HepG2 (cell line): ENCODE results near the gene MTG1. TPM values are rescaled to one million over a fixed set of nuclear protein-coding genes. Genes with fewer than 3 reads are reported as not detected.

Experiments used
- ATAC-seq: fragments of 200-7000 bp; cut with Tn5 transposase; 3 replicates; pipeline ENCODE4 v1.9.1; 2020; ENCODE audit warnings: mild to moderate bottlenecking, moderate library complexity
- BruUV-seq: library from RNA; stranded (reverse); fragments of 400-500 nt; replicated peaks from 2 replicates; lab custom pipeline; 2021; lab: Mats Ljungman, UMichigan
- CTCF ChIA-PET: fragments of 300-600 bp; formaldehyde crosslinking; extraction: SDS; loops from one replicate; lab custom pipeline; 2021; ENCODE audit warnings: low total read pairs, inconsistent platforms, low intra/inter-chr PET ratio; lab: Yijun Ruan, JAX
- POLR2A ChIA-PET: fragments of 350-600 bp; sonication (Branson Sonifier 250); formaldehyde crosslinking; loops from one replicate; lab custom pipeline; 2020; ENCODE audit warnings: antibody characterized with exemption, inconsistent platforms; lab: Yijun Ruan, JAX
- DNase-seq: peaks from one replicate; pipeline ENCODE4 v3.0.0-alpha.2; 2015; ENCODE audit warnings: low spot score
- FAIRE-seq: peaks from 3 replicates; lab custom pipeline; 2011; peaks lifted over from hg19 to GRCh38; lab: Jason Lieb, UNC
- H2AFZ ChIP-seq: one replicate; pipeline ENCODE4 v1.6.1; 2011; ENCODE audit warnings: low read length, inconsistent platforms
- H3K27ac ChIP-seq: fragments of 300-600 bp; 3 replicates; pipeline ENCODE4 v1.8.0; 2011; ENCODE audit warnings: mixed run types, mild to moderate bottlenecking, mixed read lengths, low read length, inconsistent platforms; ENCODE audit not compliant: insufficient read depth; ENCODE audit errors: extremely low read length
- H3K27me3 ChIP-seq, 2 experiments: fragments of 200-600 bp in 1 of 2; 2 replicates in 1 of 2; 3 replicates in 1 of 2; pipeline versions ENCODE4 v1.6.0 to v1.8.0; 2011; ENCODE audit warnings: low read length in 2 of 2, mild to moderate bottlenecking in 2 of 2, moderate library complexity in 2 of 2, inconsistent platforms in 1 of 2; ENCODE audit not compliant: insufficient read depth in 2 of 2, control insufficient read depth in 1 of 2
- H3K36me3 ChIP-seq, 2 experiments: fragments of 200-600 bp in 1 of 2; replicated peaks in 1 of 2; 2 replicates in 1 of 2; 3 replicates in 1 of 2; pipeline versions ENCODE4 v1.5.1 to v1.8.0; 2011; ENCODE audit warnings: low read length in 2 of 2, inconsistent platforms in 1 of 2; ENCODE audit not compliant: insufficient read depth in 2 of 2, control insufficient read depth in 1 of 2
- H3K4me1 ChIP-seq: 2 replicates; pipeline ENCODE4 v1.5.1; 2012; ENCODE audit warnings: low read length, inconsistent platforms; ENCODE audit not compliant: insufficient read depth
- H3K4me2 ChIP-seq: 2 replicates; pipeline ENCODE4 v1.6.0; 2011; ENCODE audit warnings: low read depth, low read length, inconsistent platforms
- H3K4me3 ChIP-seq, 3 experiments: fragments of 200-600 bp in 1 of 3; sonication (generic), shearing (Covaris generic) in 1 of 3; replicated peaks in 1 of 3; 2 replicates each; pipeline ENCODE4 v1.5.1; 2011 to 2016; ENCODE audit warnings: low read length in 3 of 3, inconsistent platforms in 2 of 3, low read depth in 2 of 3, mild to moderate bottlenecking in 2 of 3, control low read depth in 1 of 3, mixed read lengths in 1 of 3; ENCODE audit not compliant: insufficient read depth in 1 of 3
- H3K79me2 ChIP-seq: one replicate; pipeline ENCODE4 v1.6.1; 2011; ENCODE audit warnings: low read length, inconsistent platforms; ENCODE audit not compliant: insufficient read depth
- H3K9ac ChIP-seq: 2 replicates; pipeline ENCODE4 v1.6.0; 2011; ENCODE audit warnings: mild to moderate bottlenecking, low read depth, low read length, inconsistent platforms; ENCODE audit not compliant: insufficient read depth
- H3K9me3 ChIP-seq: 2 replicates; pipeline ENCODE4 v1.5.1; 2012; ENCODE audit warnings: mild to moderate bottlenecking, low read length
- H4K20me1 ChIP-seq: 2 replicates; pipeline ENCODE4 v1.6.0; 2011; ENCODE audit warnings: inconsistent platforms, mild to moderate bottlenecking, low read length, moderate library complexity; ENCODE audit not compliant: insufficient read depth
- ASH2L ChIP-seq: fragments of 300-600, 200-600 bp; sonication (generic); IDR thresholded peaks from 2 replicates; pipeline ENCODE4 v1.7.0; 2017; ENCODE audit warnings: low read depth, mild to moderate bottlenecking, moderate library complexity, mixed read lengths, low read length; ENCODE audit not compliant: insufficient read length
- GATA4 ChIP-seq: sonication (generic); IDR thresholded peaks from 2 replicates; pipeline ENCODE4 v1.6.1; 2016; ENCODE audit warnings: antibody characterized with exemption, low read depth, borderline replicate concordance
- HNF1B ChIP-seq: sonication (generic); formaldehyde crosslinking; IDR thresholded peaks from 2 replicates; pipeline ENCODE4 v1.5.1; 2020; ENCODE audit warnings: mild to moderate bottlenecking, moderate library complexity, missing genetic modification reagents
- KDM5B ChIP-seq: sonication (generic); formaldehyde crosslinking; IDR thresholded peaks from 2 replicates; pipeline ENCODE4 v1.4.0; 2020; ENCODE audit warnings: missing genetic modification reagents, mild to moderate bottlenecking, borderline replicate concordance
- RFX1 ChIP-seq: fragments of 450-650 bp; IDR thresholded peaks from 2 replicates; pipeline ENCODE4 v1.6.1; 2017
- RXRA ChIP-seq: sonication (generic); formaldehyde crosslinking; IDR thresholded peaks from 2 replicates; pipeline ENCODE4 v1.5.1; 2020; ENCODE audit warnings: missing genetic modification reagents
- TBX2 ChIP-seq: sonication (generic); formaldehyde crosslinking; IDR thresholded peaks from 2 replicates; pipeline ENCODE4 v1.5.0; 2020; ENCODE audit warnings: missing genetic modification reagents, mild to moderate bottlenecking, borderline replicate concordance
- THAP11 ChIP-seq: IDR thresholded peaks from 2 replicates; pipeline ENCODE4 v1.6.1; 2016; ENCODE audit warnings: missing biosample characterization, missing genetic modification reagents
- TRAFD1 ChIP-seq: sonication (generic); formaldehyde crosslinking; IDR thresholded peaks from 2 replicates; pipeline ENCODE4 v1.5.1; 2020; ENCODE audit warnings: missing genetic modification reagents, mild to moderate bottlenecking, borderline replicate concordance
- YEATS2 ChIP-seq: sonication (generic); formaldehyde crosslinking; IDR thresholded peaks from 2 replicates; pipeline ENCODE4 v1.4.0; 2020; ENCODE audit warnings: missing genetic modification reagents, borderline replicate concordance
- ZNF101 ChIP-seq: sonication (generic); formaldehyde crosslinking; IDR thresholded peaks from 2 replicates; pipeline ENCODE4 v1.4.0; 2020; ENCODE audit warnings: mild to moderate bottlenecking, low read depth, missing genetic modification reagents, borderline replicate concordance
- ZNF468 ChIP-seq: sonication (generic); formaldehyde crosslinking; IDR thresholded peaks from 2 replicates; pipeline ENCODE4 v1.8.0; 2022; ENCODE audit warnings: mild to moderate bottlenecking, moderate library complexity, missing genetic modification reagents
- ZNF501 ChIP-seq: sonication (generic); formaldehyde crosslinking; IDR thresholded peaks from 2 replicates; pipeline ENCODE4 v1.5.1; 2020; ENCODE audit warnings: mild to moderate bottlenecking, moderate library complexity, missing genetic modification reagents
- ZNF552 ChIP-seq: sonication (generic); formaldehyde crosslinking; IDR thresholded peaks from 2 replicates; pipeline ENCODE4 v1.9.0; 2022; ENCODE audit warnings: missing genetic modification reagents, mild to moderate bottlenecking, borderline replicate concordance
- ZNF710 ChIP-seq: sonication (generic); formaldehyde crosslinking; IDR thresholded peaks from 2 replicates; pipeline ENCODE4 v1.5.0; 2020; ENCODE audit warnings: mild to moderate bottlenecking, missing genetic modification reagents, borderline replicate concordance
- ZNF75D ChIP-seq: sonication (generic); formaldehyde crosslinking; IDR thresholded peaks from 2 replicates; pipeline ENCODE4 v1.8.1; 2023; ENCODE audit warnings: missing genetic modification reagents, mild to moderate bottlenecking, borderline replicate concordance
- ZNF816 ChIP-seq: sonication (generic); formaldehyde crosslinking; IDR thresholded peaks from 2 replicates; pipeline ENCODE4 v1.8.0; 2022; ENCODE audit warnings: missing genetic modification reagents, mild to moderate bottlenecking, borderline replicate concordance
- ZNF883 ChIP-seq: sonication (generic); formaldehyde crosslinking; IDR thresholded peaks from 2 replicates; pipeline ENCODE4 v1.5.1; 2020; ENCODE audit warnings: mild to moderate bottlenecking, missing genetic modification reagents; ENCODE audit errors: not compliant biosample characterization
- WGBS: methylation state at CpG from one replicate; pipeline ENCODE4 v1.1.6; 2017; ENCODE audit warnings: low lambda C conversion rate; 5-methylcytosine and 5-hydroxymethylcytosine counted together
- in situ Hi-C: cut with HindIII; loops from 2 replicates; pipeline ENCODE4 v1.10.0; 2017; ENCODE audit warnings: low pct_unique_long_range_greater_than_20kb; ENCODE audit not compliant: extremely low pct_ligation_motif_present
- intact Hi-C: fragments of 100-400 bp; cut with micrococcal nuclease; formaldehyde crosslinking; loops from one replicate; pipeline ENCODE4 v1.10.0; 2022; ENCODE audit not compliant: unreplicated experiment
- polyA plus RNA-seq, 8 experiments: library from polyadenylated mRNA; depleted of rRNA in 3 of 8; stranded (reverse) in 7 of 8; unstranded in 1 of 8; fragments of >200 nt; fragmentation: Illumina TruSeq in 4 of 8; extraction: Trizol in 4 of 8; gene quantifications; 2 replicates each; pipeline versions ENCODE4 v1.2.1 to v1.2.3, GENCODE V29; 2011 to 2016; ENCODE audit warnings: low read depth in 4 of 8, missing spikeins in 1 of 8, mixed read lengths in 1 of 8; ENCODE audit not compliant: insufficient read depth in 1 of 8
- total RNA-seq, 5 experiments: library from RNA; depleted of rRNA; stranded (reverse); fragments of >200 nt; fragmentation: Illumina TruSeq; extraction: Trizol; gene quantifications; 2 replicates each; pipeline ENCODE4 v1.2.3, GENCODE V29; 2016; ENCODE audit warnings: low read depth in 1 of 5
- TF ChIP-seq, protein P1 (sequence below): IDR thresholded peaks from 2 replicates; pipeline ENCODE4 v1.6.1; 2016; ENCODE audit warnings: missing biosample characterization, missing genetic modification reagents, low read depth

The MTG1 gene
- total and polyA plus RNA-seq, 2 of the 13 experiments (the other 11 are each of a cell fraction or from before 2014, with no cell fraction given), result 42.0 to 103 TPM

DNA sequence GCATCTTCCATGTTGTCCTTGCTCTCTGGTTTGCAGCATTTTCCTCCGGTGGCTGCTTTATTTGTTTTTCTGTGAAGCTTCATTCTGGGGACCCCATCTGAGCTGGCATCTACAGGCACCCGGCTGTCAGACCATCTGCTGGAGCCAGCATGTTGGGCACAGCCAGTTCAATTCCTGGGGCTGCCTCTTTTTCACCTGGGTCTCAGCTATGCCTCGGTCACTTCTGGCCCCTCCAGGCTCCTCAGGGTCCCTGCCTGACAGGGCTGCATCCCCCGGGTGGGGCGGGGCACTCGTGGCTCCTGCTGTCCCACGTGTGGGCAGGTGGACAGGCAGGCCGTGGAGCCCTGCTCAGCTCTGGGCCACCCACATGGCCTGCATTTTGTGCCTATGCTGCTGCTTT lies 67.9 kb downstream of the MTG1 start:
- FAIRE-seq (no peak), DNase-seq (no peak), ATAC-seq (no peak)
- in situ Hi-C loops (no loop called here), intact Hi-C loops (no loop called here)
- Histone ChIP-seq H3K9me3 (no peaks in the 10 kb centered on the region), H3K4me1 (no peaks in the 10 kb centered on the region), H3K36me3 (no peaks in the 10 kb centered on the region), H3K4me2 (no peak overlapping the region), H4K20me1 (no peaks in the 10 kb centered on the region), H3K27me3 (no peaks in the 10 kb centered on the region), H3K9ac (no peak overlapping the region), H2AFZ (no peak overlapping the region), H3K79me2 (no peaks in the 10 kb centered on the region), H3K4me3 (no peak overlapping the region), H3K27ac (no peak overlapping the region)
- POLR2A ChIA-PET, result no interaction called here
- WGBS, result 38% methylated on average over 7 of the region's 8 CpGs
- CTCF ChIA-PET, result no interaction called here
- no TSS peak for BruUV-seq
- no peak for TF ChIP-seq ZNF883 (CRISPR knock-in tag)
- no peak for TF ChIP-seq RXRA (CRISPR knock-in tag)
- no peak for TF ChIP-seq TBX2 (CRISPR knock-in tag)
- TF ChIP-seq, protein P1, sequence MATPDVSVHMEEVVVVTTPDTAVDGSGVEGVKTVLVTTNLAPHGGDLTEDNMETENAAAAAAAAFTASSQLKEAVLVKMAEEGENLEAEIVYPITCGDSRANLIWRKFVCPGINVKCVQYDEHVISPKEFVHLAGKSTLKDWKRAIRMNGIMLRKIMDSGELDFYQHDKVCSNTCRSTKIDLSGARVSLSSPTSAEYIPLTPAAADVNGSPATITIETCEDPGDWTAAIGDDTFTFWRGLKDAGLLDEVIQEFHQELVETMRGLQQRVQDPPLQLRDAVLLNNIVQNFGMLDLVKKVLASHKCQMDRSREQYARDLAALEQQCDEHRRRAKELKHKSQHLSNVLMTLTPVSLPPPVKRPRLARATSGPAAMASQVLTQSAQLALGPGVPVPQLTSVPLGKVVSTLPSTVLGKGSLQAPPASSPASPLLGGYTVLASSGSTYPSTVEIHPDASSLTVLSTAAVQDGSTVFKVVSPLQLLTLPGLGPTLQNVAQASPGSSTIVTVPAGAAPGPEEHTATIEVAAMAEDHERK, result no peak
- TF ChIP-seq ZNF816 (CRISPR knock-in tag), result no peak
- no peak for TF ChIP-seq ASH2L
- no peak for TF ChIP-seq ZNF552
- no peak for TF ChIP-seq ZNF710
- TF ChIP-seq RFX1, result no peak
- TF ChIP-seq TRAFD1 (CRISPR knock-in tag), result no peak
- TF ChIP-seq YEATS2 (CRISPR knock-in tag), result no peak
- no peak for TF ChIP-seq HNF1B
- TF ChIP-seq THAP11 (CRISPR knock-in tag), result no peak
- TF ChIP-seq ZNF468, result no peak
- no peak for TF ChIP-seq ZNF501
- TF ChIP-seq KDM5B (CRISPR knock-in tag), result no peak
- TF ChIP-seq ZNF101 (CRISPR knock-in tag), result no peak
- TF ChIP-seq ZNF75D, result no peak
- TF ChIP-seq GATA4, result no peak
